Measurements from ENCODE around the gene LDLRAD4.
"Not testable (repeated sequence)": the region's sequence is repeated elsewhere in the genome, so short reads cannot be mapped to it uniquely, and the experiment has no call there.

The LDLRAD4 gene

GRCh38 chr18:13470516-13471197 lies 252.1 kb downstream of the LDLRAD4 start:
- DNase-seq (ENCODE audit: low spot score): no peak

GRCh38 chr18:13471198-13471845 lies 252.8 kb downstream of the LDLRAD4 start:
- no peak for DNase-seq (ENCODE audit: low spot score)

GRCh38 chr18:13471971-13472628 lies 253.5 kb downstream of the LDLRAD4 start:
- DNase-seq (ENCODE audit: low spot score): no peak

- DNase-seq (ENCODE audit: low spot score): no peak
These were observed 255.2 kb downstream of the LDLRAD4 start for GRCh38 chr18:13473751-13474150.

- DNase-seq (ENCODE audit: low spot score): no peak
These were observed 255.8 kb downstream of the LDLRAD4 start for GRCh38 chr18:13474336-13474735.

GRCh38 chr18:13474907-13475545 lies 256.5 kb downstream of the LDLRAD4 start:
- no peak for DNase-seq (ENCODE audit: low spot score)

GRCh38 chr18:13476312-13476711 lies 257.8 kb downstream of the LDLRAD4 start:
- not testable (repeated sequence) for DNase-seq (ENCODE audit: low spot score)

- DNase-seq (ENCODE audit: low spot score): no peak
These were observed 258.7 kb downstream of the LDLRAD4 start for GRCh38 chr18:13477147-13477683.

GRCh38 chr18:13480571-13481255 lies 262.2 kb downstream of the LDLRAD4 start:
- DNase-seq (ENCODE audit: low spot score): no peak

GRCh38 chr18:13481331-13481730 lies 262.8 kb downstream of the LDLRAD4 start:
- DNase-seq (ENCODE audit: low spot score): no peak

GRCh38 chr18:13481820-13482617 lies 263.5 kb downstream of the LDLRAD4 start:
- DNase-seq (ENCODE audit: low spot score): no peak

- no peak for DNase-seq (ENCODE audit: low spot score)
These were observed 264.0 kb downstream of the LDLRAD4 start for GRCh38 chr18:13482618-13482945.

GRCh38 chr18:13483316-13484270 lies 265.0 kb downstream of the LDLRAD4 start:
- DNase-seq (ENCODE audit: low spot score): no peak

GRCh38 chr18:13485182-13485581 lies 266.6 kb downstream of the LDLRAD4 start:
- DNase-seq (ENCODE audit: low spot score): no peak

- DNase-seq (ENCODE audit: low spot score): no peak
These were observed 267.0 kb downstream of the LDLRAD4 start for GRCh38 chr18:13485604-13486003.

- no peak for DNase-seq (ENCODE audit: low spot score)
These were observed 267.7 kb downstream of the LDLRAD4 start for GRCh38 chr18:13486284-13486683.

- no peak for DNase-seq (ENCODE audit: low spot score)
These were observed 268.1 kb downstream of the LDLRAD4 start for GRCh38 chr18:13486686-13487085.

GRCh38 chr18:13487237-13487636 lies 268.7 kb downstream of the LDLRAD4 start:
- DNase-seq (ENCODE audit: low spot score): no peak

- no peak for DNase-seq (ENCODE audit: low spot score)
These were observed 269.8 kb downstream of the LDLRAD4 start for GRCh38 chr18:13488281-13488929.
